KMS-11 (cell line): ENCODE results near the gene DNAJC1.

Source experiments
- H2AFZ ChIP-seq: fragments of 200-600 bp; sonication (generic); 2 replicates; pipeline ENCODE4 v1.6.1; 2016; ENCODE audit warnings: antibody characterized with exemption, mixed run types, low read depth
- H3K27ac ChIP-seq: fragments of 200-600 bp; sonication (generic); 2 replicates; pipeline ENCODE4 v1.6.1; 2016; ENCODE audit warnings: mild to moderate bottlenecking, mixed run types
- H3K27me3 ChIP-seq: fragments of 200-600 bp; sonication (generic); 2 replicates; pipeline ENCODE4 v1.6.1; 2017; ENCODE audit warnings: mild to moderate bottlenecking, low read depth, mixed run types, moderate library complexity; ENCODE audit not compliant: insufficient read depth
- H3K36me3 ChIP-seq: fragments of 200-600 bp; sonication (generic); 2 replicates; pipeline ENCODE4 v1.6.1; 2017; ENCODE audit warnings: mild to moderate bottlenecking, mixed run types; ENCODE audit not compliant: insufficient read depth
- H3K4me1 ChIP-seq: fragments of 200-600 bp; sonication (generic); 2 replicates; pipeline ENCODE4 v1.6.1; 2016; ENCODE audit warnings: mild to moderate bottlenecking, low read depth, mixed run types; ENCODE audit not compliant: poor library complexity, severe bottlenecking
- H3K4me2 ChIP-seq: fragments of 200-600 bp; sonication (generic); 2 replicates; pipeline ENCODE4 v1.7.0; 2016; ENCODE audit warnings: mild to moderate bottlenecking, mixed run types
- H3K4me3 ChIP-seq: fragments of 200-600 bp; sonication (generic); IDR thresholded peaks from 2 replicates; pipeline ENCODE4 v1.6.1; 2017; ENCODE audit warnings: low read depth, low read length, mixed read lengths; ENCODE audit not compliant: insufficient read depth
- H3K79me2 ChIP-seq: fragments of 200-600 bp; sonication (generic); 2 replicates; pipeline ENCODE4 v1.6.1; 2016; ENCODE audit warnings: low read depth, mixed run types; ENCODE audit not compliant: insufficient read depth
- H3K9ac ChIP-seq: fragments of 200-600 bp; sonication (generic); 2 replicates; pipeline ENCODE4 v1.6.1; 2016; ENCODE audit warnings: mild to moderate bottlenecking, mixed run types
- H4K20me1 ChIP-seq: fragments of 200-600 bp; sonication (generic); 2 replicates; pipeline ENCODE4 v1.6.1; 2016; ENCODE audit warnings: mild to moderate bottlenecking, mixed run types; ENCODE audit not compliant: insufficient read depth
- TF ChIP-seq, protein P1 (sequence below): fragments of 200-600 bp; sonication (generic); conservative IDR thresholded peaks from 2 replicates; pipeline ENCODE4 v1.6.1; 2017; ENCODE audit warnings: low read depth, mild to moderate bottlenecking, antibody characterized with exemption, low read length, moderate library complexity, mixed read lengths

DNAJC1 gene

DNA sequence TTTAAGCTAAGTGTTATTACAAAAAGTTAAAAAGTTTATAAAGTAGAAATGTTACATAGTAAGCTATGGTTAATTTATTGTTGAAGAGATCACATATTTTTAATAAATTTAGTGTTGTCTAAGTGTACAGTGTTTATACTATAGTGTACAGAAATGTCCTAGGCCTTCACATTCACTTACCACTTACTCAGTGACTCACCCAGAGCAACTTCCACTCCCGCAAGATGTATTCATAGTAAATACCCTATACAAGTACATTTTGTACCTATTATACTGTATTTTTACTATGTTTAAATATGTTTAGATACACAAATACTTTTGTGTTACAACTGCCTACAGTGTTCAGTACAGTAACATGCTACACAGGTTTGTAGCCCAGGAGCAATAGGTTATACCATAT is 69.2 kb downstream of the DNAJC1 start:
- no peak overlapping the region for H3K9ac ChIP-seq
- H4K20me1 ChIP-seq, result no peaks in the 10 kb centered on the region; the same call in 1 of the 2 replicates
- peaks cover 88% of the 10 kb centered on the region for H3K79me2 ChIP-seq
- H3K27ac ChIP-seq, result no peak overlapping the region
- no peak overlapping the region for H2AFZ ChIP-seq
- no peak overlapping the region for H3K4me3 ChIP-seq
- H3K4me2 ChIP-seq, result no peak overlapping the region
- no peaks in the 10 kb centered on the region for H3K36me3 ChIP-seq
- TF ChIP-seq, protein P1, sequence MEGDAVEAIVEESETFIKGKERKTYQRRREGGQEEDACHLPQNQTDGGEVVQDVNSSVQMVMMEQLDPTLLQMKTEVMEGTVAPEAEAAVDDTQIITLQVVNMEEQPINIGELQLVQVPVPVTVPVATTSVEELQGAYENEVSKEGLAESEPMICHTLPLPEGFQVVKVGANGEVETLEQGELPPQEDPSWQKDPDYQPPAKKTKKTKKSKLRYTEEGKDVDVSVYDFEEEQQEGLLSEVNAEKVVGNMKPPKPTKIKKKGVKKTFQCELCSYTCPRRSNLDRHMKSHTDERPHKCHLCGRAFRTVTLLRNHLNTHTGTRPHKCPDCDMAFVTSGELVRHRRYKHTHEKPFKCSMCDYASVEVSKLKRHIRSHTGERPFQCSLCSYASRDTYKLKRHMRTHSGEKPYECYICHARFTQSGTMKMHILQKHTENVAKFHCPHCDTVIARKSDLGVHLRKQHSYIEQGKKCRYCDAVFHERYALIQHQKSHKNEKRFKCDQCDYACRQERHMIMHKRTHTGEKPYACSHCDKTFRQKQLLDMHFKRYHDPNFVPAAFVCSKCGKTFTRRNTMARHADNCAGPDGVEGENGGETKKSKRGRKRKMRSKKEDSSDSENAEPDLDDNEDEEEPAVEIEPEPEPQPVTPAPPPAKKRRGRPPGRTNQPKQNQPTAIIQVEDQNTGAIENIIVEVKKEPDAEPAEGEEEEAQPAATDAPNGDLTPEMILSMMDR, result no peak
- H3K4me1 ChIP-seq, result peaks cover 39% of the 10 kb centered on the region
- H3K27me3 ChIP-seq, result no peaks in the 10 kb centered on the region

DNA sequence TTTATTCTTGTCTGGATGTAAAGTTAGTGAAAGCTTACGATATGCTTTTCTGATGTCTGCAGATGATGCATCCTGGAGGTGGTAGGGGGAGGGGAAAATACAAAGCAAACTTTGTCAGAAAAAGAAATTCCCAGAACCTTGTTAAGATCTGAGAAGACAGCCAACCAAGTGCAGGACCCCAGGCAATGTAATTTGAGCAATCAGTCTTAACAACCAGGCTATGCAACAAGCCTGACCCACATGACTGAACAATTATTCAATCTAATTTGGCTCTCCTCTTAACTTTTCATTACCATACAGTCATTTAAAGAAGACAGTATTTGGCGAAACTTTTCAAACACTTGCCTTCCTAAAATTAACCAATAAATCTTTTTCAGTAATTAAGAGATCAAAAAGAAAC is 74.5 kb downstream of the DNAJC1 start:
- Histone ChIP-seq H3K4me3 (no peak overlapping the region), H3K4me1 (peaks cover 55% of the 10 kb centered on the region), H4K20me1 (peaks cover 6% of the 10 kb centered on the region; the same call in 1 of the 2 replicates), H3K27ac (no peak overlapping the region), H3K27me3 (no peaks in the 10 kb centered on the region), H2AFZ (no peak overlapping the region), H3K9ac (no peak overlapping the region), H3K79me2 (peaks cover 45% of the 10 kb centered on the region), H3K4me2 (no peak overlapping the region), H3K36me3 (no peaks in the 10 kb centered on the region)
- TF ChIP-seq, protein P1, result no peak

DNA sequence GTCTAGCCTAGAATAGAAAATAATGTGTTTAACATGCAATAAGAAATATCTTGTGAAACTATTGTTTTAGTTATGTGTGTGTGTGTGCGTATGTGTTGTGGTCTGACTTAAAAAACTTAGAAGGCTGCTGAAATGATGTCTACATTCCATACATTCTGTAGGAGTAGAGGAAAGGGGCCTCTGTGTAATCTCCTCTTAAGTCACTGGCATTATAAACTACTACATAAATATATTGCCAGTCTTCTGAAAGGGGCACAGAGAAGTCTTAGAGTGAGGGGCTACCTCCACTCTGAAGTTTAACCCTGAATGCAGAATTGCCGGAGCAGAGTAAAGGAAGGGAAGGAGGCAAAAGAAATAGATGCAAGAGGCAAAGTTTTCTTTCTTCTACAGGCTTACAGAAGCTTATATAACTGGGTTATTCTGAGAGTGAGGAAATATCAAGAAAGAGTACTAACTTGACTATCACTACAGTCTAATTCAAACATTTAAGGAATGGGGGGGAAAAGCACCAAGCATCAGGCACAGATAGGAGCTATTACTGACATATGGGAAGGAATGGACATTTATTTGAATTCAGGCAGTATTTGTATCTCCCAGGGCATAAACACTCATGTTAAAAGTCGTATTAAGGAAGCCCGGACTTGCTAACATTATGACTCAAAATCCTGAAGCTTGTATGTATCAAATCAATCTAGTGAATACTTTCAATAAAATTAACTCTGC is 75.7 kb downstream of the DNAJC1 start:
- H3K36me3 ChIP-seq, result no peaks in the 10 kb centered on the region

DNA sequence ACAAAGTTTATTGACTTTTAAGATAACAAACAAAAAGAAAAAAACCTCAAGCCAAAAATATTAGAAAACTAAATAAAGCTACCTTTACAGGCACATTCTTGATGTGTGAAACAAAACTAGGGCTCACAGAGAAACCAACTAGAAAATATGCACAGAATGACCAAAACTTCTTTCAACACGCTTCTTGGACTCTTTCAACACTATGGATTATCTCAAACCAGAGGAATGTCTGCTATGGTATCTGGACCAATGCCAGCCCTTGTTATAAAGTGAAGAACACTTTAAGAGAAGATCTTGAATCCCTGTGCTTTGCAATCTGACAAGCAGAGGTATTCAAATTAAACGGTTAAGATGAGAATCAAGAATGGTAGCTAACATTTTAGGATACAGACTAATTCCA is 76.6 kb downstream of the DNAJC1 start:
- no peaks in the 10 kb centered on the region for H3K36me3 ChIP-seq
- H3K27ac ChIP-seq, result no peak overlapping the region
- H3K4me1 ChIP-seq, result peaks cover 35% of the 10 kb centered on the region

More for the DNA sequence above, 75.7 kb downstream of the DNAJC1 start:
- Histone ChIP-seq H2AFZ (no peak overlapping the region), H3K27ac (no peak overlapping the region), H4K20me1 (peaks cover 6% of the 10 kb centered on the region; the same call in 1 of the 2 replicates), H3K4me1 (peaks cover 43% of the 10 kb centered on the region), H3K9ac (no peak overlapping the region), H3K79me2 (peaks cover 40% of the 10 kb centered on the region), H3K4me2 (no peak overlapping the region), H3K4me3 (no peak overlapping the region), H3K27me3 (no peaks in the 10 kb centered on the region)
- TF ChIP-seq, protein P1, result no peak

More for the DNA sequence above, 76.6 kb downstream of the DNAJC1 start:
- Histone ChIP-seq H3K4me3 (no peak overlapping the region), H2AFZ (no peak overlapping the region), H3K27me3 (no peaks in the 10 kb centered on the region), H4K20me1 (peaks cover 6% of the 10 kb centered on the region; the same call in 1 of the 2 replicates), H3K9ac (no peak overlapping the region), H3K79me2 (peaks cover 32% of the 10 kb centered on the region), H3K4me2 (no peak overlapping the region)
- TF ChIP-seq, protein P1, result no peak
